GM18498 (cell line): ENCODE data around the gene CNTN3.

Experiments
- ATAC-seq: cut with Tn5 transposase; IDR thresholded peaks from one replicate; pipeline ENCODE4 v1.9.1; 2021; ENCODE audit warnings: mild to moderate bottlenecking, moderate library complexity; ENCODE audit not compliant: unreplicated experiment

CNTN3 gene

GRCh38 chr3:74614107-74614967 is at the start of gene CNTN3:
CNTN3 (minus strand) TSS chr3:74614659; CDS start chr3:74521112, 93,547 bp downstream.
- ATAC-seq, result no peak

GRCh38 chr3:74663178-74663577 is 48.7 kb upstream of the CNTN3 start:
- ATAC-seq, result no peak

- no peak for ATAC-seq
Measured at GRCh38 chr3:74661672-74662071, 47.2 kb upstream of the CNTN3 start.

GRCh38 chr3:74651885-74652284 is 37.4 kb upstream of the CNTN3 start:
- ATAC-seq, result no peak

- no peak for ATAC-seq
Measured at GRCh38 chr3:74651292-74651691, 36.8 kb upstream of the CNTN3 start.

GRCh38 chr3:74648107-74648506 is 33.6 kb upstream of the CNTN3 start:
- no peak for ATAC-seq

GRCh38 chr3:74646094-74646493 is 31.6 kb upstream of the CNTN3 start:
- no peak for ATAC-seq

GRCh38 chr3:74643636-74644035 is 29.2 kb upstream of the CNTN3 start:
- no peak for ATAC-seq

- no peak for ATAC-seq
Measured at GRCh38 chr3:74642876-74643275, 28.4 kb upstream of the CNTN3 start.

GRCh38 chr3:74640211-74640610 is 25.8 kb upstream of the CNTN3 start:
- no peak for ATAC-seq

GRCh38 chr3:74639681-74640080 is 25.2 kb upstream of the CNTN3 start:
- no peak for ATAC-seq

GRCh38 chr3:74636981-74637380 is 22.5 kb upstream of the CNTN3 start:
- no peak for ATAC-seq

- ATAC-seq, result no peak
Measured at GRCh38 chr3:74633021-74633420, 18.6 kb upstream of the CNTN3 start.

GRCh38 chr3:74631351-74632140 is 17.1 kb upstream of the CNTN3 start:
- no peak for ATAC-seq

GRCh38 chr3:74630602-74631001 is 16.1 kb upstream of the CNTN3 start:
- ATAC-seq, result no peak

- ATAC-seq, result no peak
Measured at GRCh38 chr3:74626011-74626410, 11.6 kb upstream of the CNTN3 start.

GRCh38 chr3:74624301-74624700 is 9.8 kb upstream of the CNTN3 start:
- no peak for ATAC-seq

- no peak for ATAC-seq
Measured at GRCh38 chr3:74623261-74623836, 8.9 kb upstream of the CNTN3 start.

- no peak for ATAC-seq
Measured at GRCh38 chr3:74621581-74621980, 7.1 kb upstream of the CNTN3 start.

GRCh38 chr3:74617776-74618175 is 3.3 kb upstream of the CNTN3 start:
- ATAC-seq, result no peak

GRCh38 chr3:74613521-74614106 is 845 bp downstream of the CNTN3 start:
- ATAC-seq, result no peak
